ENCODE data around the gene TMEM51.
A peak's percentile ranks its signal among the peaks of the same experiment; 100 is the strongest.
"Not testable (repeated sequence)": the region's sequence is repeated elsewhere in the genome, so short reads cannot be mapped to it uniquely, and the experiment has no call there.

TMEM51 gene

DNA sequence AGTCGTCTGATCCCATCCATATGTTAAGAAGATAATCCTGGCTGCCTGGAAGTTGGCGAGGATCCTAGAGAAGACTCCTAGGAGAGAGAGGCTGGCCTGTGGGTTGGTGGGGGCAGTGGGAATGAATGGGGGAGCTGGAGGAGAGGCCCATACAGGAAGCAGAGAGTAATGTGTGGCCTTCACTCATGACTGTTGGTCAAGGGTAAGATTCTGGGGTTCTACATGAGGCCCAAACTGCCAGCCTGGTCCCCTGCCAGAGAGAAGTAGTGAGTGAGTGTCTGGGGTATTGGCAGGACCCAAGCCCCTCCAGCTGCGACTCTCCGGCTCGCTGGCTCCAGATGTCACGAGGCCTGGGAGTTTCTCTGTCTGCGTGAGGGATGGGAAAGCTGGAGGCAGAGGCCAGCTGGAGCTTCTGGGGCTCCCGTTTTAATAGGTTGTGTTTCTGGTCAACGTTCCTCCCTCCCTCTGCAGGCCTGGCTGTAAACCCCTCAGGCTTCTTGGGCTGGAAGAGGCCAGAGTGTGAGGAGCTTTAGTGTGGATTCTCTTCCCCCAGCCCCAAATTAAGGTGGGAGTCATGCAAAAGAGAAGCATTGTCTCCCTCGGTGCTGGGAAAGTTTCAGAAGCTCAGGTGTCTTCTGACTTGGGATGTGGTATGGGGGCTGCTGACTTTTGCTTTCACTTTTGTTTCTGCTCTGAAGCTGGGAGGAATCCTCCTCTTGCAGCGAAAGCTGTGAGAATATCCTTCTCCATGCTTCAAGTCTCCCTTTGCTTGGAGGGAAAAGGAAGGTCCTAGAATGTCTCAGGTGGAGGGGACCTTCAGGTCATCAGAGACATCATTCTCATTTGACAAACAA, 2.6 kb downstream of the TMEM51 start:
- peak; percentile 57 for DNase-seq

DNA sequence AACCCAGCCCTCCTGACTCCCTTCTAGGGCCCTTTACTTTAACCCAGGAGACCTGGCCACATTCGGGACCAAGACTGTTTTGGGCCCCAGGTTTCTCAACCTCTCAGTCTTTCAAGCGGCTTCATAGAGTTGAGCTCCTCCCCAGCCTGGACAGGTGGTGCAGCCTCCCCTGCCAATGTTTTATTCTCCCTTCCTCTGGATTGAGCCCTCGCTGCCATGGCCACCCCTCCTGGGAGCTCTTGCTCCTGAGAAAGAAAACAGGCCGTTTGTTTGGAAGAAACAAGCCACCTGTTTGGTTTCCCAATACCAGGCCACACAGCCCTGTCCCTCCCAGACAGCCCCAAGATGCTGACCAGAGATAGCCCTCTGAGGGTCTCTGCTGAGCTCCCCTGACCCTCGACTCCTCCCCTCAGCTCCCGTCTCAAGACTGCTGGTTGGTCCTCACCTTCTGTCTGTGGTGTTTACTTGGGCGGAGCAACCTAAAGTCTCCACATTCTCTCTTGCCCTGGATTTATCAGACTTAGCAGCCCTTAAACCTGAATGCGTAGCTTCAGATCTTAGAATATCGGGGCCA, 3.3 kb downstream of the TMEM51 start:
- no peak for DNase-seq

DNA sequence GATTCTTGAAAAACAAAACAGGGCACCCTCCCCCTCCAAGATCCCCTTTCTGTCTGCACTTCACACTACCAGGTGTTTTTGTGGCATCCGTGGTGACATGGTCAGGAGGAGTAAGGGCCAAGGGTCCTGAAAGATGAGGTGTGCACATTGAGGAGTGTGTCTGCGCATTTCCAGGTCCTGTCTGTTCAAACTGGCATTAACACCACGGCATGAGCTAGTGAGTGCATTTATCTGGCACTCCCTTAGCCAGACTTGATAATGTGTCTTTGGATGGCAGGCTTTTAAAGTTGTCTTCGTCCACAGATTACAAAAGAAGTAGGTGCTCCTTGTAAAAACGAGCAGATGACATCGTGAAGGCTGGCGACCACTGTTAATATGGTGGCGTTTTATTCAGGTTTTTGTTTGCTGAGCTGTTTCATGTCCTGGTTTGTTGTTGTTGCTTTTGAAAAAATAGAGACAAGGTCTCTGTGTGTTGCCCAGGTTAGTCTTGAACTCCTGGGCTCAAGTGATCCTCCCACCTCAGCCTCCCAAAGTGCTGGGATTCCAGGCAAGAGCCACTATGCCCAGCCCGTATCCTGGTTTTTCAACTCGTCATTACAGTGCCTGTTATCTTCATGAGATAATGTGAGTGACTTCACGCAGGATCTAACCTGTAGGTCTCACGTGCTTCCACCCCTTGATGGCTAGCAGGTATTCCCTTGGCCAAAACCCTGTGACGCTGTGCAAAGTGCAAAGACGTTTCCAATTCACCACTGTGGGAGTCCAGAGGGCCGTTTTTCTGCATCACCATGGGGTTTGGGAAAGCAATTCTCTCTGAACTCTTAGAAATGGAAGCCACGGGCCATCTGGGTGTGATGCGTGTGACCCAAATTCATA, 4.2 kb downstream of the TMEM51 start:
- no peak for DNase-seq

DNA sequence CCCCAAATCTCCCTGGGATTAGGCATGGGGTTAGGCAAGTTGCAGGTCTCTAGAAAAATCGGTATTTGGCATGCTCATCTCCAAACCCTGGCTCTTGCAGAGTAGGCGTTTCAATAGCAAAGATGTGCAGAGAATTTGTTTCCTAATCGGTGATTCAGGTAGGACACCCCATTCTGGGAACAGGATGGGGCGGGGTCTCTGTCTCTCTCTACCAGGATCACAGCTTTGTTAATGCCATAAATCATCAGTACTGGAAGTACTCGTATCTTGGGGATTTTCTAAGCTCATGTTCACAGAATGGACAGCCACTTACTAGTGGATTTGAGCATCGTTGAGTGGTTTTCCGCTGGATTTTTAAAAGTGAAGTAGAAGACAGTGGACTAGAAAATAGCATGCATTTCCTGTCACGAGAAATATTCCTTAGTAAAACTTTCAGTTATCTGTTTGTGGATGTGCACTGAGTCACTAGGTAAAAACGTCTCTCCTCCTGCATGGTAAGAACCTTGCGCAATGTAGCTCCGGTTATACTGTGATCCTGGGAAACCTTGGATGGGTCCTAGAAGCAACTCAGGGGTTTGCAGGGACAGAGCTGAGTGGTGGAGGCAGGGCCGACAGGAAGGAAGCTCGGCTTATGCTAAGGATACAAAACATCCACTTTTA, 5.1 kb downstream of the TMEM51 start:
- no peak for DNase-seq

DNA sequence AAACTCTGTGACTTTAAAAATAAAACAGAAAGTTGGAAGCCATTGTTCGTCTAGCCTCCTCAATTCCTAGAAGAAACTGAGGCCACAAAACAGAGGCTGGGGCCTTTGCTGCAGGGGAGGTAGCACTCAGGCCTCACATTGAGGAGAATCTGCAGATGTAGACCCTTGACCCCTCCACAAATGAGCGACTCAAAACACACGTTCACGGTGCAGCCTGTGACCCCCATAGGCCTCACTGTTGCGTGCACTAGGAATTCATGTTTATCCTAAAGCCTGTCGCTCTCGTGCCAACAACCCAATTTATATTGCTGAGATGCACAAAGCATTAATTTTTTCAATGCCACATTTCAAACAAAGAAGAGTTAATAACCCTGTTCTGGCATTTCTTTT, 5.6 kb downstream of the TMEM51 start:
- no peak for DNase-seq

DNA sequence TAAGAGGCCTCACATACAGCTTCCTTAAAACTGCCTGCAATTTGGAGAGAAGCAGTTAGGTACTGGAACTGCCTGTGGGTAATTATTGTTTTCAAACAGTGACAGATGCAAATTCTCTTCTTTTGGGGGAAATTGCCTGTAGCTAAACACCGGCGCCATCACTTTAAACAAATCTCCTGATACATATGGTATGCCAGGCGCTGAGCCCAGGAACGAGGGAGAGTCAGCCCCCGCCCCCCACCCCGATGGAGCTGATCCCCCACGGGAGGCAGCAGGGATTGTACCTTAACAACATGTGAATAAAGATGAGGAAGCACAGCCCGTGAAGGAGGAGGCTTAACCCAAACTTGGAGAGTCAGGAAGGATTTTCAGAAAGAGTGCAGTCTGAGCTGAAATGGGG, 7.1 kb downstream of the TMEM51 start:
- no peak for DNase-seq

DNA sequence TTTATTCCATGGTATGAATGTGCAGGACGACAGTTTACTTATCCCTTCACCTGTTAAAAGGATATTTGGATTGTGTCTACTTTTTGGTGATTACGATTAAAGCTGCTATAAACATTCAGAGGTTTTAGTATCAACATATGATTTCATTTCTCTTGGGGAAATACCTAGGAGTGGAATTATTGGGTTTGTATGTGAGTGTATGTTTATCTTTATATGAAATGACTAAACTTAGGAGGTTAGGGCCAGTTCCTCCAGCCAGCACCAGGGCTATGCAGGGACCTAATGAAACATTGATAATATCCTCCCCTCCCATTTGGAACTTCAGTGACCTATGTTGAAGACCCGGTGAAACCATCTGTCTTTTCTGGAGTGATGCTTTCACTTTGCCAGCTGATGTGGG, 13.8 kb downstream of the TMEM51 start:
- DNase-seq: no peak

DNA sequence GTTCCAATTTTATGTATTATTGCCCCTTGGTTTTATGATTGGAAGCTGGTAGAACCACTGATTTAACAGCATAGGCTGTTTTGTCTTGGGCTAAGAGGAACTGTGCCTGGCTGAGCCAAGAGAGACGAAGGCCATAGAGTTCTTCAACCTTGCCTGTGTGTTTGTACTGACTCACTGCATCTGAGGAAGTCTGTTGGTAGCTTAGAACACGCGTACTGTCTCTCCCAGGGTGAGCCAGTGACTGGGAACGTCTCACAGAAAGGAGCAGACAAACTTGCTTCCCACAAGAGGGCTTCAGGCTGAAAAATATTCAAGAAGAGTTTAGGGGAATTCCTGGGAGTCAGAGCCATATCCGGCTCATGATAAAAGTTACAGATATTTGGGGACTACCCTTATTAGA, 14.9 kb downstream of the TMEM51 start:
- DNase-seq: peak; percentile 90

DNA sequence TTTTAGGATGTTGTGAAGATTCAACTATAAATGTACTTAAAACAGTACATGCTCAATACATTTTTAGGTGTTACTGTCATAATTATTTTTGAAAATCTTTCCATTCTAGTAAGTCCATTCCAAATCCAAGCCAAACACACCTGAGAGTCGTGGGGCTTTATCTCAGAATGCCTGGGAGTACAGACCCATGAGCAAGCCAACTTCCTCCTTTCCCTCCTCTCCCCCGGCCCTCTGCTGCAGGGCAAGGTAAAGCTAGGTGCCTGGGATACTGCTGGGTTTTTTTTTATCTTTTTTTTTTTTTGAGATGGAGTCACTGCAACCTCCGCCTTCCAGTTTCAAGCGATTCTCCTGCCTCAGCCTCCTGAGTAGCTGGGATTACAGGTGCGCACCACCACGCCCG, 16.5 kb downstream of the TMEM51 start:
- DNase-seq: no peak

DNA sequence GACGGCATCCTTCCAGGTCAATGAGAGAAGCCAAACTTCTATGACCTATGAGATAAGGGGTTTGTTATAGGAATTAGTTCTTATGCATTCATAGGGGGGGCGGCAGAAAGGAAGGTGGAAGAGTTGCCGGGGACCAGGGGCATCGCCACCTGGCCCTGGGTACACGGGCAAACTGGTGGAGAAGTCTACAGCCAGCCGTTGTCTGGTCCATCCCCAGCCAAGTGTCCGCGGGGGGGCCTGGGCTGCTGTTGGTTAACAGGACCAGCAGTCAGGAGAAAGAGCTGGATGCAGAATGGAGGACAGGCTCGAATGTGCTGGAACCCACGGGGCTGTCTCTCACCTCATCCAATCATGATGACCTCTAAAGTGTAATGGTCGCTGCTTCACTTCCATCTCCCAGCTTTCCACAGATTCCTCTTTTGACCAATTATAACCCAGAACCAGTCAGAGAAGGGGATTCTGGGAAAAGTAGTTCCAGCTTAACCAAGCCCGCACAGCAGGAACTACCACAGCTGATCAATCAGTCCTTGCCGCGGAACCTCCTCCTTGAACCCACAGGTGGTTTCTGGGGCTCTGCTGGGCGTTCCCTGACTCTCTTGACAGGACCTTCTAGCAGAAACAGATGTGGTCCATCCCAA, 17.8 kb downstream of the TMEM51 start:
- DNase-seq: no peak

DNA sequence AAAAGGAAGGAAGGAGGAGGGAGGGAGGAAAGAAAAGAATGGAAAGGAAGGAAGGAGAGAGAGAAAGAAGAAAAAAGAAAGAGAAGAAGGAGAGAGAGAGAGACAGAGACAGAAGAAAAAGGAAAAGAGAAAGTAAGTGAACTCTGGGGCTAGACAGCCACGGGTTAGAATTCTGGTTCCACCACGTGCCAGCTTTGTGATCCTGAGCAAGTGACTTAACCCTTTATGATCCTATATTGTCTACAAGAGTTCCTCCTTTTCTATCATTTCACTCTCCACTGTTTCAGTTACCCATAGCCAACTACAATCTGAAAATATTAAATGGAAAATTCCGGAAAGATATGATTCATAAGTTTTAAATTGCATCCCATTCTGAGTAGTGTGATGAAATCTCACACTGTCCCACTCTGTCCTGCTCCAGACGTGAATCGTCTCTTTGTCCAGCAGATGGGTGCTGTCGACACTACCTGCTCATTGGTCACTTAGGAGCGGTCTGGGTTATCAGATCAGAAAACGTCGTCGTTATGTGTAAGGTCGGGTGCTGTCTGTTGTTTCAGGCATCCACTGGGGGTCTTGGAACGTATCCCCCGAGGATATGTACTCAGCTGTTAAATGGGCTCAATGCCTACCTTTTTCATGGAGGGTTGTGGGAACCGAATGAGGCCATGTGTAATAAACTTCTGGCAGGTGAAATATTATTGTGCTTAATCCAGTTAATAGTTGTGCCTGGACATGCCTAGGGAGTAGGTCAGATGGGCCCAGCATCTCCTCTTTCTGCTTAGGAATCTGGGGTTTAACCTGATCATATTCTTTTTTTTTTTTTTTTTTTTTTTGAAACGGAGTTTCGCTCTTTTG, 19.1 kb downstream of the TMEM51 start:
- DNase-seq: peak; percentile 73

DNA sequence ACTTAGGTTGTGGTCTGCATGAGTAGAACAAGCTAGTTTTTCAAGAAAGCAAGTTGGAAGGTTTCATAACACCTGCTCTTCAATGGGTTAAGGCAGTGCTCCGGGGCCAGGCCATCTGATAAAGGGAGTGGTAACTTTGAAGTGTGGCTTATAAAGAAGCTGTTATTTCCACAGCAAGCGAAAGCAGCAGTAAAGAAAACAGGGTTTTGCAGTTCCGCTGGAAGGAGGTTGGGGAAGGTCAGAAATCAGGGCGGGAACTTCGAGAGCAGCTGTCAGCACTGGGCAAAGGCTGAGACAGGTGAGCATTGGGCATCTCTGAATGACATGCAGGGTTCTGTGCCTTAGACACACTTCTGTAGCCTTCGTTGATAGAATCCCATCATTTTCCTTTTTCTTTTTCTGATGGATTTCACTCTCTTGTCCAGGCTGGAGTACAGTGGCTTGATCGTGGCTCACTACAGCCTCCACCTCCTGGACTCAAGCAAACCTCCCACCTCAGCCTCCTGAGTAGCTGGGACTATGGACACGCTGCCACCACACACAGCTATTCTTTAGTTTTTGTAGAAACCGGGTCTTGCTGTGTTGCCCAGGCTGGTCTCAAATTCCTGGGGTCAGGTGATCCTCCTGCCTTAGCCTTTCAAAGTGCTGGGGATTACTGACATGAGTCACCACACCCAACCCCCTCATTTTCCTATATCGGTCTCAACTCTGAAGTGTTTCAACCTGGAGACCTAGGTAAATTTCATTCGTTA, 20.5 kb downstream of the TMEM51 start:
- no peak for DNase-seq

DNA sequence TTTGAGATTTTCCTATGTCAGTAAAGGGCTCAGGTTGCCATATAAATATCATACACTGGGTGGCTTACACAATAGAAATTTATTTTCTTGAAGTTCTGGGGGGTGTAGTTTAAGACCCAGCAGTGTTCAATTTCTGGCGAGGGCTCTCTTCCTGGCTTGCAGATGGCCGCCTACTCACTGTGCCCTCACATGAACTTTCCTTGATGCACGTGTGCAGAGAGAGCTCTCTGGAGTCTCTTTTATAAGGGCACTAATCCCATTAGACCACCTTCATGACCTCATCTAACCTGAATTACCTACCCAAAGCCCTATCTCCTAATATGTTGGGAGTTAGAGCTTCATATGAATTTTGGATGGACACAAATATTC, 21.1 kb downstream of the TMEM51 start:
- DNase-seq: no peak

DNA sequence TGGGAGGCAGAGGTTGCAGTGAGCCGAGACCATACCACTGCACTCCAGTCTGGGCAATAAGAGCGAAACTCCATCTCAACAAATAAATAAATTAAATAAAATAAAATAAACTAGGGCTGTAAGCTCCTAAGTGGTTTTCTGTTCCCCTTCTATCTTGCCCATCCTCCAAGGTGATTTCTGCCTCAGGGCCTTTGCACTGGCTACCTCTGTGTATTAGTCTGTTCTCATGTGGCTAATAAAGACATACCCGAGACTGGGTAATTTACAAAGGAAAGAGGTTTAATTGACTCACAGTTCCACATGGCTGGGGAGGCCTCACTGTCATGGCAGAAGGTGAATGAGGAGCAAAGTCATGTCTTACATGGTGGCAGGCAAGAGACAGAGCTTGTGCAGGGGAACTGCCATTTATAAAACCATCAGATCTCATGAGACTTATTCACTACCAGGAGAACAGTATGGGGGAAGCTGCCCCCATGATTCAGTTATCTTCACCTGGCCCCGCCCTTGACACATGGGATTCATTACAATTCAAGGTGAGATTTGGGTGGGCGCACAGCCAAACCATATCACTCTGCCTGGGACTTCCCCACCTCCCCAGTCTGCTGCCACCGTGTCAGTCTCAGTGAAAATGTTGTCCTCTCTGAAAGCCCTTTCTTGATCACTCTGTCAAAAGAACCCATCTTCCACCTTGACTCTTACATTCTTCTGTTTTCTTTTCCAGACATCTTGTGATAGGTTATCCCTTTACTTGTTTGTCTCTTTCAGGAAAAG, 22.0 kb downstream of the TMEM51 start:
- DNase-seq: not testable (repeated sequence)

DNA sequence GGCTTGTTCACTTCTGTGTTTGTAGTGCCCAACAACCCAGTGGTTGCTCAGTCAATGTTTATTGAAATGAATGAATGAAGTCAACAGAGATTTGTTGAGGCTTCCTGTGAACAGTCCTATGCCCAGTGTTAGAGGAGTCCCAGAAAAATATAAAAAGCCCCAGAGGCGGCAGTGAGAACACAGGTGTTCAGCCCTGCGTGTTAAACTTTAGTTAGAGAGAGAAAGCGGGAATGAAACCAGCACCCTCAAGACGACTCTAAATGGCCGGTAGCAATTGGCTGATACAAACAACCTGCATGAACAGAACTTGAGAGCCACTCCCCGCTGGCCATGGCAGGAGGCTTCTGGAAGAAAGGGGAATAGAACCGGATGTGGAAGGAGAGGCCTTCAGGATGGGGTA, 22.6 kb downstream of the TMEM51 start:
- DNase-seq: no peak

DNA sequence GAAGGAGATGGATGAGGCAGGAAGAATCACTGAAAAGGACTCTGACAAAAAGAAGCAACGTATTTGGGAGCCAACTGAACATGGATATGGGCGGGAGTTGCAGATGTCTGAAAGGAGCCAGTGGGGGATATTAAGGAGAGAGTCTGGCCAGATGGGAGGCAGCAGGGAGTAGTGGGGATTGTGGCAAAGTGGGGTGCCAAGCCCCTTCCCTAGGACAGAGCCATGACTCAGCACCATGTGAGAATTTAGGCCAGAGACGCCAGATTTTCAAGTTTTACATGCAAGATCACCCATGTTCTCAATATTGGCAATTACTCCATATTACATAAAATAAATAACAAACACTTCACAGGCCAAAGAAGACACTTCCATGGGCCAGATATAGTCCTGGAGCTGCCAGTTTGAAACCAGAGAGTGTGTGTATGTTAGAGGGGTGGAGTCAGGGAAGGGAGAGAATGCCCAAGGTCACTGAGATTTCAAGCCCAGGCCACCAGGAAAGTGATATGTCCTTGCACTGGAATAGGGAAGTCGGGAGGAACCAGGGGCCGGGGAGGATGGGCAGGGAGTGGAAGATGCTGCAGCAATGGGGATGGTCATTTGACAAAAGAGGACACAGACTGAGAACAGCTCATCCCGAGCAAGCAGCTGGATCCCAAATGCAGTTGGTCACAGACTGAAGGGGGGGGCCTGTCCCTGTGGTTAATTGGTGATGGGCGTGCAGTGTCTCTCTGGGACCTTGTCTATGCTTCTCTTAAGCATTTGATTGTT, 23.5 kb downstream of the TMEM51 start:
- DNase-seq: peak; percentile 52

DNA sequence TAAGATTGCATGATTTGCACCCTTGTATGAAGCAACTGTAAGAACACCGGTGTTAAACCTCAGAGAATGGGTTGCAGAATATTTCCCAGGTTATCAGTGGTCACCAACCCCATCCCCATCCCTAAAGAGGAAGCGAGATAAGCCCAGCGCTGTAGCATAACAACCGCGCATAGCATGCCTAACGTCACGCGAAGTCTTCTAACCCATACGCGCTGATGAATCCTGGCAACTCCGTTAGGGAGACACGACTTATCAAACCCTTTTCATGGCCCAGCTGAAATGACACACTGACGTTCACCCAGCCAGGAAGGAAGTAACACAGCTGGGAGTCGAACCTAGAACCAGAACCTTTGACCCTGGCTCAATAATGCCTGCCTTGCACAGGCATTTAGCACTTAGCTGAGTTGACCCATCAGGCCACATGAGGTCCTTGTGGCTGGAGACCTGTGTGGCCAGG, 24.2 kb downstream of the TMEM51 start:
- DNase-seq: peak; percentile 83

DNA sequence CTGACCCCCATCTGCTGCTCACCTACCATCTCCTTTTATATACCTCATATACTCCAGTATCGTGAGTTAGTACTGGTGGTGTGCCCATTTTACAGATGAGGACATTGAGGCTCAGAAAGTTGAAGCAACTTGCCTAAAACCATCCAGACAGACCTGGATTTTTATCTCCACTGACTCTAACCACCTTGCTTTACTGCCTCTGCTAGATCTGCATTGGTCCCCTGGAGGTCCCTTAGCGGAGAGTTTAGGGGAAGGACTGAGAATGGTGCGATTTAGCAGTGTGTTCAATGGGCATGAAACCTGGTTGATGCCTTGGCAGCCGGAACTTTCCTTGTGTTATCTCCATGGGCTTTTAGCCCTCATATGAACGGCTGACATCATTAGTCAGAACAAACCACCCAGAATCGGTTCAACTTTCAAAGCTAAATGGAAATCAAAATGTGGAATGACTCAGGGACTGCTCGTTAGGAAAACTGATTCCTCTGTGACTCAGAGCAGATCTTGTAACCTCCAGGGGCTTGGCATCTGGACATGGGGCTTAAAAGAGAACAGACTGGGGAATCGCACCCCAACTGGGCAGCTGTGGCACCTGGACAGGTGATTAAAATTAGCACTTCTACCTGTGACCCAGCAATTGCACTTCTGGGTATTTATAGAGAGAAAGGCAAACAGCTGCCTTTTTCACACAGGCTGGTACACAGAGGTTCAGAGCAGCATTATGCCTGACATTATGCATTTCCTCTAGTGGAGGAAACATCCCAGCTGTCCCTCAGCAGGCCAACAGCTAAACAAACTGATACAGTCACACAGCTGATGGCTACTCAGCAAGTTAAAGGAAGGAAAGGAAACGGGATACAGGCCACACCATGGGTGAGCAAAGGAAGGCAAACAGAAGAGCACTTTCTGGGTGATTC, 25.3 kb downstream of the TMEM51 start:
- DNase-seq: peak; percentile 88
